BE2C (cell line): ENCODE measurements around the gene RBM34.
A peak's percentile ranks its signal among the peaks of the same experiment; 100 is the strongest.

Source experiments
- DNase-seq: peaks from one replicate; pipeline ENCODE4 v3.0.0-alpha.2; 2020
- H3K27me3 ChIP-seq: fragments of 250-450 bp; sonication (Bioruptor Pico); 2 replicates; pipeline ENCODE4 v1.5.1; 2020; ENCODE audit warnings: mild to moderate bottlenecking
- H3K36me3 ChIP-seq: fragments of 250-450 bp; sonication (Bioruptor Pico); 2 replicates; pipeline ENCODE4 v1.5.1; 2020; ENCODE audit warnings: mild to moderate bottlenecking
- H3K4me1 ChIP-seq: fragments of 250-450 bp; sonication (Bioruptor Pico); 2 replicates; pipeline ENCODE4 v1.5.1; 2020
- H3K4me3 ChIP-seq: 2 replicates; pipeline ENCODE4 v1.5.1; 2011; ENCODE audit warnings: low read depth, low read length
- H3K9me3 ChIP-seq: fragments of 250-450 bp; sonication (Bioruptor Pico); 2 replicates; pipeline ENCODE4 v1.5.1; 2020
- TF ChIP-seq, protein P1 (sequence below): IDR thresholded peaks from 2 replicates; pipeline ENCODE4 v1.5.1; 2012; ENCODE audit warnings: mild to moderate bottlenecking, low read depth, low read length

The RBM34 gene

DNA sequence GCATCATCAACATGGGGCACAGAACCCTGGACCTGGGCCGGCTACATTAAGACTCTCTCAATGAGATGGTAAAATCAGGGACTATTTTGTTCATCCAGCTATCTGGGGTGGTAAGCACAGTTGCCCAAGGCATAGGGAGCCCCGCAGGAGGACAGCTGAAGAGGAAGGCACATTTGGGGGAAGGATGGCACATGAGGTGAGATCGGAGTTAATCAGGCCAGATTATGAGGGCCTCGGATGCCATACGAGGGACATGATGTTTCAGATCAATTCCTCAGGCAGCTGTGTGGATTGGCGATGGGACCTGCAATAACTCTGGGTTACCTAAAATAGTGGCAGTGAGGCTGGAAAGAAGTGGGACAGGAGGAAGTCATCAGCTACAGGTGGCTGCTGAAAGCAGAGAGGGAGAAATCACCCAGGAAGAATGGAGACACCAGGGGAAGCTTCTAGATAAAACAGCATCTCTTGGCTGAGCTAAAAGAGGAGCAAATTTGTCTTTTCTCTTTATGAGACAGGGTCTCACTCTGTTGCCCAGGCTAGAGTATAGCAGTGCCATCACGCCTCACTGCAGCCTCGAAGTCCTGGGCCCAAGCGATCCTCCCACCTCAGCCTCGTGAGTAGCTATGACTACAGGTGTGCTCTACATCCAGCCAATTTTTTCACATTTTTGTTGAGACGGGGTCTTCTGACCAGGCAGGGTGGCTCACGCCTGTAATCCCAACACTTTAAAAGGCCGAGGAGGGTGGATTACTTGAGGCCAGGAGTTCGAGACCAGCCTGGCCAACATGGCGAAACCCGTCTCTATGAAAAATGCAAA is 53.5 kb downstream of the RBM34 start:
- H3K36me3 ChIP-seq = peaks cover 47% of the 10 kb centered on the region
- TF ChIP-seq, protein P1, sequence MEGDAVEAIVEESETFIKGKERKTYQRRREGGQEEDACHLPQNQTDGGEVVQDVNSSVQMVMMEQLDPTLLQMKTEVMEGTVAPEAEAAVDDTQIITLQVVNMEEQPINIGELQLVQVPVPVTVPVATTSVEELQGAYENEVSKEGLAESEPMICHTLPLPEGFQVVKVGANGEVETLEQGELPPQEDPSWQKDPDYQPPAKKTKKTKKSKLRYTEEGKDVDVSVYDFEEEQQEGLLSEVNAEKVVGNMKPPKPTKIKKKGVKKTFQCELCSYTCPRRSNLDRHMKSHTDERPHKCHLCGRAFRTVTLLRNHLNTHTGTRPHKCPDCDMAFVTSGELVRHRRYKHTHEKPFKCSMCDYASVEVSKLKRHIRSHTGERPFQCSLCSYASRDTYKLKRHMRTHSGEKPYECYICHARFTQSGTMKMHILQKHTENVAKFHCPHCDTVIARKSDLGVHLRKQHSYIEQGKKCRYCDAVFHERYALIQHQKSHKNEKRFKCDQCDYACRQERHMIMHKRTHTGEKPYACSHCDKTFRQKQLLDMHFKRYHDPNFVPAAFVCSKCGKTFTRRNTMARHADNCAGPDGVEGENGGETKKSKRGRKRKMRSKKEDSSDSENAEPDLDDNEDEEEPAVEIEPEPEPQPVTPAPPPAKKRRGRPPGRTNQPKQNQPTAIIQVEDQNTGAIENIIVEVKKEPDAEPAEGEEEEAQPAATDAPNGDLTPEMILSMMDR = no peak
- DNase-seq = no peak
- H3K9me3 ChIP-seq = no peaks in the 10 kb centered on the region
- no peaks in the 10 kb centered on the region for H3K4me1 ChIP-seq
- H3K4me3 ChIP-seq = no peak overlapping the region
- no peaks in the 10 kb centered on the region for H3K27me3 ChIP-seq

DNA sequence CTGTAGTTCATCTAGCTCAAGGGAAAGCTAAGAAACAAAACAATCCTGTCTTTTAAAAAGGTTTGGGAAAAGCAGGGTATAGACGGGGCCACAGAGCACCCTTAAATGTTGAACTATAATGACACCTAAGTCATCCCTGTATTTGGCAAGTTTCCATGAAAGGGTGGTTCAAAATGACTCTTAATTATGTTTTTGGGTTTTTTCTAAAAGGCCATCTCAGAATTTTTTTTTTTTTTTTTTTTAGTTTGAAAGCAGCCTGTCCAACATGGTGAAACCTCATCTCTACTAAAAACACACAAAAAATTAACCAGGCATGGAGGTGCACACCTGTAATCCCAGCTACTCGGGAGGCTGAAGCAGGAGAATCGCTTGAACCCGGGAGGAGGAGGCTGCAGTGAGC is 54.6 kb downstream of the RBM34 start:
- TF ChIP-seq, protein P1 = no peak
- Histone ChIP-seq H3K27me3 (no peaks in the 10 kb centered on the region), H3K9me3 (no peaks in the 10 kb centered on the region), H3K36me3 (peaks cover 38% of the 10 kb centered on the region), H3K4me1 (no peaks in the 10 kb centered on the region), H3K4me3 (no peak overlapping the region)
- DNase-seq = no peak

DNA sequence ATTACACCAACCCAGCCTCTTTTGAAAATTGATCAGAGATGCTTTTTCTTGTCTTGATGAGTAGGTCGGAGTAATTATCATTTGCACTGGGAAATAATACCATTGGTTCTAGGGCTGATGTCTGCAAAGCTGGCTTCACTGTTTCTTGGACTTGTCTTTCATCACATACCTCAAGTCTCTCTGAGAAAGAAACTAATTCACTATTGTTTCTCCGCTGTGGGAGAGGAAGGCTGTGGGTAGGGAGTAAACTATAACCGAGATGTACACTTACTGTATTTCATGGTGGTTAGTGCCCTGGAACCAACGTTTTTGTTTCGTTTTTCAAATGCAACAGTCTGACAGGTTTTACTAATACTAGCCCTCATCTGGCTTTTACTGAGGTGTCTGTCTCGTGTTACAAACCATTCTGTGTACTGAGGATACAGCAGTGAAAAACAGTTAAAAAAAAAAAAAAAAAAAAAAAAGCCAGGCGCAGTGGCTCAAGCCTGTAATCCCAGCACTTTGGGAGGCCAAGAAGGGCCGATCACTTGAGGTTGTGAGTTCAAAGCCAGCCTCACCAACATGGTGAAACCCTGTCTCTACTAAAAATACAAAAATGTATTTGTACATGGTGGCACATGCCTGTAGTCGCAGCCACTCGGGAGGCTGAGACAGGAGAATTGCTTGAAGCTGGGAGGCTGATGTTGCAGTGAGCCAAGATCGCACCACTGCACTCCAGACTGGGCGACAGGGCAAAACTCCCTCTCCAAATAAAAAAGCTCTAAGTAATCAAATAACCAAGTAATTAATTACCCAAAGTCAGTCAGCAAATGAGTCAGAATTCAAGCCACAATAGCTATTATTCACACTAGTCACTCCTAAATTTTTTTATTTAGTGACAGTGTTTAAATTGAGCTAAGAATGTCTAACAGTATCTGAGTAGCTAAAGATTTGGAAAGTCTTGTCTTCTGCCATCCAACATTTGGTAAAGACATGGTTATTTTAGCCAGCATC is 55.7 kb downstream of the RBM34 start:
- H3K4me1 ChIP-seq = no peaks in the 10 kb centered on the region
- TF ChIP-seq, protein P1 = no peak
- peak overlapping the region; percentile 59 for H3K4me3 ChIP-seq
- H3K9me3 ChIP-seq = no peaks in the 10 kb centered on the region
- H3K27me3 ChIP-seq = no peaks in the 10 kb centered on the region
- peaks cover 27% of the 10 kb centered on the region for H3K36me3 ChIP-seq
- DNase-seq = no peak

DNA sequence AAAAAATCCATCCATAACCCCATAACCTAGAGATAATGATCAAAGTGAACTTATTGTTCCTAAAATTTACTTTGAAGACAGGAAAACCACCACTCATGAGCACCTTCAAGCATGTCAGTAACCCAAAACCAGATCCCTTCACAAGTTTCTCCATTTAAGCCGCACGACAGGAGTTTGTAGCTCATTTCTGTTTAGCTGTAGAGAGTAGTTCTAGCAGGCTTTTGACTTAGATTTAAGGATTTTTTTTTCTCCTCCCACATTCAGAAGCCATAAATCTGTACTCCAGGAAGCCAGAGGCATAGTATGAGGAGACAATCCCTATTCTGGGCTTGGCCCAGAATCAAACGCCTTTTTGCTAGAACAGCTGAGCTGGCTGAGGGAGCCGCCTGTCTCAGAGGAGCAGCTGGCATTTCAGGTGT is 58.0 kb downstream of the RBM34 start:
- Histone ChIP-seq H3K4me1 (no peaks in the 10 kb centered on the region; the same call in 1 of the 2 replicates), H3K9me3 (no peaks in the 10 kb centered on the region), H3K27me3 (no peaks in the 10 kb centered on the region), H3K36me3 (peaks cover 7% of the 10 kb centered on the region), H3K4me3 (no peak overlapping the region)
- no peak for DNase-seq
- TF ChIP-seq, protein P1 = no peak

DNA sequence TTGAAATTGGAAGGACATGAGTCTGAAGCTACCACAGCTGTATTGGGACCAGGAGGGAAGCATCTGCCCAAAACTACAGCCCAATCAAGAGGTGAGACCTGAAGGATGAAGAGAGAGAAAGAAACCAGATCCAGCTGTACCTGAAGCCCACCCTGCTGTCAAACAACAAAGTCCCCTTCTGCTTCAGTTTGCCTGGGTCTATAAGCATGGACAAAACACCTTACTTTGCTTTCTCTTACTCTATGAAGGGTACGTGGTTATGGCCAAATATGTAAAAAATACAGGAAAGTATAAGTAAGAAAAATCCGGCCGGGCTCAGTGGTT is 58.8 kb downstream of the RBM34 start:
- H3K4me3 ChIP-seq = no peak overlapping the region
- H3K9me3 ChIP-seq = no peaks in the 10 kb centered on the region
- no peaks in the 10 kb centered on the region; the same call in 1 of the 2 replicates for H3K4me1 ChIP-seq
- no peak for DNase-seq
- peaks cover 1% of the 10 kb centered on the region; the same call in 1 of the 2 replicates for H3K36me3 ChIP-seq
- TF ChIP-seq, protein P1 = no peak
- no peaks in the 10 kb centered on the region for H3K27me3 ChIP-seq
